ENCODE data around the gene IFI6. TPM values are rescaled to one million over a fixed set of nuclear protein-coding genes. Genes with fewer than 3 reads are reported as not detected.

The IFI6 gene
- total and polyA plus RNA-seq, 2 donors (not counting 1 experiment from before 2014, with no cell fraction given): 11.7 to 12.0 TPM

- no peaks in the 10 kb centered on the region for H4K20me1 ChIP-seq (ENCODE audit: control insufficient read depth, insufficient read depth, low read length, poor library complexity, severe bottlenecking)
- intact Hi-C loops (cut with micrococcal nuclease): loop anchor here (1.0 kb wide), 2 partner anchors 15 to 19 kb away; no protein-coding TSS in a partner anchor
- H3K4me2 ChIP-seq (replicated peaks; ENCODE audit: low read depth, low read length, poor library complexity, severe bottlenecking): peak overlapping the region; percentile 30
- WGBS (ENCODE audit: insufficient coverage): 100% methylated on average over 1 of the region's 5 CpGs
- peaks cover 8 to 13% of the 10 kb centered on the region in 2 donors for H3K4me1 ChIP-seq (ENCODE audit: control insufficient read depth in 2 of 2, insufficient read depth in 2 of 2, low read length in 2 of 2)
- no peaks in the 10 kb centered on the region for H3K9me3 ChIP-seq (ENCODE audit: control extremely low read depth in 1 of 3, control insufficient read depth in 2 of 3, insufficient read depth in 1 of 3, low read length in 2 of 3)
- no peaks in the 10 kb centered on the region for H3K36me3 ChIP-seq (replicated peaks in 1 of 2; ENCODE audit: control extremely low read depth in 1 of 2, control insufficient read depth in 1 of 2, extremely low read depth in 1 of 2, insufficient read depth in 2 of 2, low read length in 1 of 2)
- H2AFZ ChIP-seq (ENCODE audit: insufficient read depth, low read depth, low read length, poor library complexity, severe bottlenecking): no peak overlapping the region
- H3K27me3 ChIP-seq (replicated peaks in 1 of 4; ENCODE audit: control extremely low read depth in 1 of 4, control insufficient read depth in 3 of 4, insufficient read depth in 4 of 4, low read length in 3 of 4): no peaks in the 10 kb centered on the region
- POLR2A ChIA-PET: interaction anchor here (0.6 to 1.6 kb wide), 2 partner anchors 14 to 172 kb away, joined by 4 to 5 read pairs; no protein-coding TSS in a partner anchor
- TF ChIP-seq CTCF (IDR thresholded peaks at IDR 0.05) (no peak), EZH2 (IDR thresholded peaks at IDR 0.05; ENCODE audit: borderline replicate concordance, insufficient read depth, low read depth, low read length, poor library complexity, severe bottlenecking) (no peak)
- H3K9me3 Mint-ChIP-seq (ENCODE audit: insufficient read depth): no peaks in the 10 kb centered on the region
- no peak overlapping the region for H3K9ac ChIP-seq (ENCODE audit: low read length)
- H3K27ac ChIP-seq (ENCODE audit: low read length in 2 of 2): no peak overlapping the region
- DNase-seq (no peak), ATAC-seq (ENCODE audit: low read depth) (no peak)
- no peaks in the 10 kb centered on the region for H3K27me3 Mint-ChIP-seq
- peak overlapping the region; percentile 74 for H3K27ac Mint-ChIP-seq
- H3K79me2 ChIP-seq (ENCODE audit: control insufficient read depth, insufficient read depth, low read length): no peaks in the 10 kb centered on the region
- H3K4me3 Mint-ChIP-seq: no peak overlapping the region
- H3K4me3 ChIP-seq (ENCODE audit: control extremely low read depth in 1 of 5, extremely low read depth in 1 of 5, insufficient read depth in 1 of 5, low read depth in 2 of 5, low read length in 4 of 5): no peak overlapping the region
- CTCF ChIA-PET: interaction anchor here (0.9 to 7.9 kb wide), 6 partner anchors 12 to 36 kb away, joined by 6 to 101 read pairs (median 14); no protein-coding TSS in a partner anchor
- H3K4me1 Mint-ChIP-seq: peaks cover 16% of the 10 kb centered on the region
Observed at GRCh38 chr1:27644369-27645070, 27.5 kb downstream of the IFI6 start.

Measured in B cell (primary cell).